NCI-H774 (cell line): Measurements from ENCODE around the gene MGAT3.
"Not testable (repeated sequence)": the region's sequence is repeated elsewhere in the genome, so short reads cannot be mapped to it uniquely, and the experiment has no call there.

ENCODE experiments used
- DNase-seq: peaks from one replicate; lab custom pipeline; 2025; lab: John Stamatoyannopoulos, UW

The MGAT3 gene

DNA sequence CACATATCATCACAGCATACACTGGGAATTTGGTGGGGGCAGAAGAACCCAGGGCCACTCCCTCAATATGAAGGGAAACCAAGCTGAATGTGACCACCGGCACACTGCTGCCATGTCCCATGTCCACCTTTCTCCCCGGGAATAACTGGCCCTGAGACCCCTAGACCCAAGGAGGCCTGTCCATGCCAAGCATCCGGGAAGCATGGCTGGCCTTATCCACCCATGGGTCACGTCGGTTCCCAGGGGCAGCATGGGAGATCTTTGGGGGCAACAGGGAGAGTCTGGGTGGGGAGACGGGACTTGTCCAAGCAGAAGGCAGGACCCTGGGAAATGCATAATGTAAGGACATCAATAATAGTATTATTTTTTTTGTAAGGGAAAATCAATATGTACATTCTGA, 34.9 kb downstream of the MGAT3 start:
- no peak for DNase-seq

DNA sequence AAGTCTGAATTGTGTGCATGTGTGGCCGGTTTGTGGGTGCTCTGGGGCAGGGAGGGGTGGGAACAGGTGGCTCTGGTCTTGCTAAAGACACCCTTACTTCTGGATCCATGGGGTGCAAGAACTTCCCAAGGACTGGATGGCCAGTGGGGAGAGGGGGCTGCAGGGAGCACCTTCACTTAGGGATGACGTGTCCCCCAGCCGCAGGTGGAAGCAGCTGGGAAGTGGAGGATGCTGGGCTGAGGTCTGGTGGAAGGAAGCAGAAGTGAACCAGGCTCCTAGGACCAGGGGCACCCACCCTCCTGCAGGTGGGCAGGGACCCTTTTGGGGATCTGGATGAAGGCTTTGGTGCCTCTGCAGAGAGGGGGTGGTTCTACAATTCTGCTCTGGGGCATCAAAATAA, 35.4 kb downstream of the MGAT3 start:
- DNase-seq = no peak

DNA sequence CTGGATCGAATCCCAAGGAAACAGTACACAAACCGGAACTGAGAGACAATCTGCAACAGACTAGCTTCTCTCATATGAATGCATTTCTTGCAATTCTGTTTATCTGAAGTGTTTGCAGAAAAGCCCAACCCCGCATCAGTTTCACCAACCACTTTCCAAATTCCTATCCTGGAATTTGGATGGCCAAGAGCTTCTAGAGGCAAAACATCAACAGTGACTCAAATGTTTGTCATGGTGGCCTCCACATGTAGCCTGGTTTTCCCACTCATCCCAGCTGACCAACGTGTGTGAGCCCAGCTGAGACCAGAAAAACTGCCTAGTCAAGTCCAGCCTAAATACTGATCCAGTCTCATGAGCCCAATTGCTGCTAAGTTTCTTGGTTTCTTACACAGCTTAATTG, 36.9 kb downstream of the MGAT3 start:
- no peak for DNase-seq

DNA sequence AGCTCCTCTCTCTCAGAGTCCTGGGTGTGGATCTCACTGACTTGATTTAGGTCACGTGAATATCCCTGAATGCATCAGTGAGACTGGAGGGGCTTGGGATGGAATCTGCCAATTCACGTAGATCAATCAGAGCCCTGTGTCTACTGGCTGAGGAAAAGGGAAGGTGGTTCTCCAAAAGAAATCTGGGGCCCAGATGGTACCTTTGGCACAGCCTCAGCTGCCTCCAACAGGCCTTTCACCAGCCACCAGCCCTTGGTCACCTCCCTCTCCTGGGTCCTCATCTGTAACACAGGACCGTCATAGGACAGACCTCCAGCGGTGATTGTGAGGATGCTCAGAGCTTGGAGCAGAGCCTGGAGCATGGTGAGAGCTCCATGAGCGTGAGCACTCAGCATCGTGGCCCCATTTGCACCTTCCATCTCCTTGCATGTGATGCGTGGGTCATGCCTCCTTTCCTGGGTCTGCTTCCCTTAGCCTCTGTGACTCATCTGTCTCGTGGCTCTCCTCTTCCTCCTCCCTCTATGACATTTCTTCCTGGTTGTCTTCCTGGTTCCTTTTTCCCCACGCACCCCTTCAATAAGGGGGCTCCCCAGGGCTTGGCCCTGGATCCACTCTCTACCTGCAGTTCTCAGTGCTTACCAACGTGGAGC, 37.8 kb downstream of the MGAT3 start:
- no peak for DNase-seq

DNA sequence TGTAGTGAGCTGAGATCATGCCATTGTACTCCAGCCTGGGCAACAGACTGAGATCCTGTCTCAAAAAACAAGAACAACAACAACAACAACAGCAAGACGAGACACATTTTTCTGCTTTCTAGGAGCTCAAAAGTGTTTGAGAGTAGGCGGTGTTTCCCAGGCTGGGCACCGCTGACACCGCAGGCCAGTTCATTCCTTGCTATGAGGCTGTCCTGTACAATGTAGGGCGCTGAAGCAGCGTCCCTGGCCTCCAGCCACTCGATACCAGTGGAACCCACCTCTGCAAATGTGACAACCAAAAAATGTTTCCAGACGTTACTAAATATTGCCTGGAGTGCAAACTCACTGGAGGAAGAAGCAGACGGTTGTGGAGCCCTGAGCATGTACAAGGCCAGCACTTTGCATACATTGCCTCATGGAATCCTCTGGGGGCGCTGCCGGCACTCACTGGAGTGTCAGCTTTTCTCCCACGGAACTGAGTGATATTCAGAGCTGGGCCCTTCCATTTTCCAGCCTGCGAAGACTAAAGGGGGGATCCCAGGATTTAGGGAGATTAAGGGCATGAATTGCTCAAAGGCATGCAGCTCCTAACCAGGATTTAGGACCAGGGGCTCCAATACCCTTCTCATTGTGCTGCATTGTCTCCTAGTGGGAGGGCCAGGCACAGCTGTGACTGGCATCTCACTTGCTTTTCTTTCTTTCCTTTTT, 39.5 kb downstream of the MGAT3 start:
- peak; percentile 9 for DNase-seq

DNA sequence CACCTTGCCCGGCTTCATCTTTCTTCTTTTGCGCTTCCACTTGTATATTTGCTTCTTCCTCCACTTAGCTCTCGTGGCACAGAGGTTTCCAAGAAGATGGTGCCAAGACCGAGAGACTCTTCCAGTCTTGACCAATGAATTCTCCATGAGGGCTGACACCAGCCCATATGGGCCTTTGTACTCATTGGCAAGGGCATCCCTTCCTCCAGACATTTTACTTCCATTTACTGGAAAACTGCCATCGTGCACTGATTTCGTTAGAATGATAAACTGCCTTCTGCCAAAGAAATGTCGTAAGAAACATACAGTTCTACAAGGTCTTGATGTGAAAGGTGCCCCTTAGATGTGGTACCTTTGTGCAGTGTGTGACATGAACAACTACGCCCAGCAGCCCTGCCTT, 40.6 kb downstream of the MGAT3 start:
- no peak for DNase-seq

DNA sequence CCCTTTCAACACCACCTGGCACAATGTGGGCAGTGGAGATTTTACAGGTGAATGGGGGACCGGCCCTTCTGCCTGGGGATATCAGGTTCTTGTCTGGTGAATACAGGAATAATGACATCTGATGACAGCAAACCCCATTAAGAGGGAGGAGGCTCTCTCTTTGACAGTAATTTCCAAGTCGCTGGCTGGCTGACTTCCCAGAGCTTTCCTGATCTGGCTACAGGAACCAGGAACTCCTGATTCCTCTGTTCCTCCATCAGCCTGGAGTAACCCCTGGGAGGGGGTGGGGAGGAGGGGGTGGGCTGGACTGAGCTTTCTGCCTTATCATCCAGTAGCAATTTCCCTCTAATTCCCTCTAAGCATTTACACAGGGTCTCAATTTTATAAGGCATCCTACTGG, 41.6 kb downstream of the MGAT3 start:
- no peak for DNase-seq

DNA sequence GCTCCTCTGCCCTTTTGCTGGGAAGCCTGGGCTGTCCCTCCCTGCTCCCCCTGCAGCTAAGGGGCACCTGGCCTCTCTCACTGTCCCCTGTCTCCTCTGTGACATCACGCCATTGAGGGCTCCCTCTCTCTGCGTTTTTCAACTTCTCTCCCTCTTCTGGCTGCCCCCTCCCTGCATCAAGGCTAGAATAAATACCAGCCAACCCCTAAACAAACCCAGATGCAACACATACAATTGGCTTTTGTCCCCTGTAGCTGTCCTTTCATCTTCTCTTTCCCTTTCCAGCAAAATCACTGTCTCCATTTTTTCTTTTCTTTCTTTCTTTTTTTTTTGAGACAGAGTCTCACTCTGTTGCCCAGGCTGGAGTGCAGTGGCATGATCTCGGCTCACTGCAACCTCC, 42.0 kb downstream of the MGAT3 start:
- no peak for DNase-seq

DNA sequence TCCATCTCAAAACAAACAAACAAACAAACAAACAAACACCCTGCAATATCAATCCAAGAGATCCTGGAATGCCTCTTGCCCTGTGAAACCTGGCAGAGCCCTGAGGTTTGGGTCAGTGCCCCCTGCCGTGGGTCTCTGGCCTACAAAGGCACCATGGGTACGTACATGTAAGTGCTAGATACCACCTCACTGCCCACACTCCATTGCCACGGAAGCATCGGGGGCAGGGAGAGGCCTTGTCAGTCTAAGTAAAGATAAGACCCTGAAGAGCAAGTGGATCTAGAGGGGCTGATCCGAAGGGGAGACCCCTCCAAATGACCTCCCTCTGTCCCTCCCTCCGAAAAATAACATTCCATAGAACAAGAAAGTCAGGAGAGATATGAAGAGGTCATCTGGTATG, 43.3 kb downstream of the MGAT3 start:
- no peak for DNase-seq

DNA sequence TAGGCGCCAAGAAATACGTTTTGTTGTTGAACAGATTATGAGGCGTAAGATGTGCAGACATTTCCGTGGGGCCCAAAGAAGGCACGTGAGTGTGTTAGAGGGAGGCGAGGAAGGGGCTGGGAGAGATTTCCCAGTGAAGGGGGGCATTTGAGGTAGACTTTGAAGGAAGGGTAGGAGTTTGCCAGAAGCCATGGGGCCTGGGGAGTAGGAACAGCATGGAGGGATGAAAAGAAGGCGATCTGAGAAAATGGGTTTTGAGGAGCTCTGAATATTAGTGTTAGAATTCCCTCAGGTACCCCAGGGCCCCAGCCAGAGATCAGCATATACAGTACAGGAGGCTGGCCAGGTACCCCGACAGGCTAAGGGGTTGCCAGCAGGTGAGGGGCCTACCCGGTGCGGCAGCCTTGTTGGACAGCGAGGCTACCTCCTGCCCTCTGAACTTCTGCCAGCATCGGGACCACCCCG, 44.9 kb downstream of the MGAT3 start:
- DNase-seq = no peak

DNA sequence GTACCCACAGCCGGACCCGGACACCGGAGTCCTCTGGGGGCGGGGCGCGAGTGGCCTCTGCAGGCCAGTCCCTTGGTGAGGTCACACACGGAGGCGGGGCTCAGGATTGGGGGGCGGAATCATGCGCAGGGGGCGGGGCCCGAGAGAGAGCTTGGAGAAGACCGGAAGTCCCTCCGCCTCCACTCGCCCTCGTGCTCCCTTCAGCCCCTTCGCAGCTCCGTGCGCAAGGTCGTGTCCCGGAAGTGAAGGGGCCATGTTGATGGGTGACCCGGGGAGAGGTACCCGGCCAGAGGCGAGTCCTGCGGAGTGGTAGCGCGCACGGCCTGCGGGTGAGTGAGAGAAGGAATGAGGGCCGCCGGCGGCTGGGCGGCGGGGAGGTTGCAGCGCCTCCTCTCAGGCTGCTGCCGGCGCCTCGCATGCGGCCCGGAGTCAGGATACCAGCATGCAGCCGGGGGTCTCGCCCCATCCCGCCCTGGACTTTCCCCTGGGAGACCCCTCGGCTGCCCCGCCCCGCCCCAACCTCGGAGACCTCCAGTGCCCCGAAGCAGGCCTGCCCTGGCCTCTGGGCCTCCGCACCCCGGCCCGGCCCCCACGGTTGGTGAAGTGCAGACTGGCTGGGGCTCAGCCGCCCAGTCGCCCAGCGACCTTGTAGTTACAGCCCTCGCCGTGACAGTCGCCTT, 45.4 kb downstream of the MGAT3 start, which contains the start of gene MIEF1:
Gene MIEF1, plus strand, starts transcription at position 182 of the 680 bp plus-strand sequence. CDS start 9,005 bp downstream, outside the sequence.
- DNase-seq = peak; percentile 81

DNA sequence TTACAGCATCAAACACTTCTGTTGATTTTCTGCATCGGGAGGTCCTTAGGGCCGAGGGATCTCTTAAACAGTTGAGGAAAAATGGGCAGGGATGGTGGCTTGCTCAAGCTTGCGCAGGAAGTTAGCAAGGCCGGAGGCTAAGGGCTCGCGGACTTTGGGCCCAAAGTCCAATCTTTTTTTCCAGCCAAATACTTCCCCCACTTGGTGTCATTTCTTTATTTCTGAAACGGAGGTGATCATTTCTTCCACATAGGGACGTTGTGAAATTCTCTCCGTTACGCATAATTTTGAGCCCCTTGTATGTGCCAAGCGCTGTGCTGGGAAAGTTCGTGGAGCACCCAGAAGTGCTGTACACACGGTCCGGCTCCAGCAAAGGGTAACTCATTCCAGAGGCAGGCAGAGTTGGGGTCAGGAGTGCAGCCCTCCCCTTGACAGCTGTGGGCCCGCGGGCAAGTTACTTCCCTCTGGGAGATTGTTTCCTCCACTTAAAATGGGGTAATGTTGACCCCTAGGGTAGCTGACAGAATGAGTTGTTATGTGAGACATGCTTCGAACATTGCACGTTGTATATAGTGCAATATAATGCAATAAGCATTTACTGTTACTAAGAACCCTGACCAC, 46.1 kb downstream of the MGAT3 start:
- DNase-seq = no peak

DNA sequence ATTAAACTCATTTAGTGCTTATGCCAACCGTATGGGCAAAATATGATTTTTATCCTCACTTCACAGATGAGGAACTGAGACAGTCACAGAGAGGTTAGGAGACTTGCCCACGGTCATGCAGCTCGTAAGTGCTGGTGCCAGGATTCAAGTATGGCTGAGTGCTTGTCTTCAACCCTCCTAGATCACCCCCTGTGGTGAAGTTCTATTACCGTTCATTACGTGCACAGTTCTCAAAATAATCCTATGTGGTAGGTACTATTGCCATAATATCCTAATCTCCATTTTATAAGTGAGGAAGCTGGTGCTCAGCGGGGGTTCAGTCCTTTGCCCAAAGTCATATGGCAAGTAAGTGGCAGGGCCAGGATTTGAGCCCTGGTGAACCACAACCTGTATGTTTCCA, 46.8 kb downstream of the MGAT3 start:
- no peak for DNase-seq

DNA sequence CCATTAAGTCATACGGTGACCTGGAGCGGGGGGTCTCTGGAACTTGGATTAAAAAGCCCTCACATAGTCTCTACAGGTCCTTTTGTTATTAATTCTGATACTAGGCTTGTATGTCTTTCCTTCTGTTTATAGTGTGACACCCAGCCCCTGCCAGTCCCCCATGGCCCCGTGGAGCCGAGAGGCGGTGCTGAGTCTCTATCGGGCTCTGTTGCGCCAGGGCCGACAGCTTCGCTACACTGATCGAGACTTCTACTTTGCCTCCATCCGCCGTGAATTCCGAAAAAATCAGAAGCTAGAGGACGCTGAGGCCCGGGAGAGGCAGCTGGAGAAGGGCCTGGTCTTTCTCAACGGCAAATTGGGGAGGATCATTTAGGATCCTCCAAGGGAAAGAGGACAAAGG, 47.3 kb downstream of the MGAT3 start:
- no peak for DNase-seq

DNA sequence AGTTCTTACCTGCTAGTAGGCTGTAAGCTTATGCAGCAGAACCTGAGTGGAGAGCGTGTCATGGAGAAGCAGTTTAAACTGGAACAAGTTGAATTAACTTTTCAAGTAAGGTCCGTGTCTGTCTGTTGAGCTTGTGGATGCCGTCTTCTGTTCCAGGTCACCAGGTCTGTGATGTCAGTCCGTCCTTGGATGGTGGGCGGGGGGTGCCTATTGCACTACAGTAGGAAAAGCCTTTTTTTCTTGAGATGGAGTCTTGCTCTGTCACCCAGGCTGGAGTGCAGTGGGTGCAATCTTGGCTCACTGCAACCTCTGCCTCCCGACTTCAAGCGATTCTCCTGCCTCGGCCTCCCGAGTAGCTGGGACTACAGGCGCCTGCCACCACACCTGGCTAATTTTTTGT, 50.2 kb downstream of the MGAT3 start:
- DNase-seq = not testable (repeated sequence)

DNA sequence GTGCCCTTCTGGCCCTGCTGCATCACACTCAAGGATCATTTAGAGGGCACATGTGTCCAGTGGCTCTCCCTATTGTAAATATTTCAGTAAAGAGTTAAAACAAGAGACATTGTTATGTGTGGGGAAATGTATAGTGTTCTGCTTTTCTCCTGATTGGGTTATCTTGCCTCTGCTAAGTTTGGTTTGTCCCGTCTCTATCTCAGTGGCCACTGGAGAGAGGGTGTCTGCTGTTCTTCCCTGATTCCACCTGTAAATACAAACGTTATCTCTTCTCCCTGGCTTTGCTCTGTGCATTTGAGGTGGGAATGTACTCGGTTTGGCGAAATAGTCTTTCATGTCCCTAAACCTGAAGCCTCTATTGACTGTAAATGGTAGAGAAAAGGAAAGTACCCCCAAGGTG, 51.6 kb downstream of the MGAT3 start:
- no peak for DNase-seq

DNA sequence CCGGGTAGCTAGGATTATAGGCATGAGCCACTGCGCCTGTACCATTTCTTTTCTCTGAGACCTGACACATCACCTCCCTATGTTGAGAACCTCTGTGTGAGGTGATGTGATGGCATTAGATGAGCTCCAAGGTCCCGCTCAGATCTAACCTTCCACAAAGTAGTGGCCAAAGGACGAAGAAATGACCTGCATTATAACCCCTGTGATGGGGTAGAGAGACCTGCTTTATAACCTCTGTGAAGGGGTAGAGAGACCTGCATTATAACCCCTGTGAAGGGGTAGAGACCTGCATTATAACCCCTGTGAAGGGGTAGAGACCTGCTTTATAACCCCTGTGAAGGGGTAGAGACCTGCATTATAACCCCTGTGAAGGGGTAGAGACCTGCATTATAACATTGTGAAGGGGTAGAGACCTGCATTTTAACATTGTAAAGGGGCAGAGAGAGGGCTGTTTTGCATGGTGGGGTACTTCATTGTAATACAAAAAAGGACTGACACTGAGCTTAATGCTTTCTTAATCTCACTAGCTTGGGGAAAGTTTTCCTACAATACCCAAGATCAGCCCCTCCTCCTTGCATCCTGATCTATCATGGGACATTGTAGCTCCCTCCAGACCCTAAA, 53.8 kb downstream of the MGAT3 start:
- DNase-seq = no peak

DNA sequence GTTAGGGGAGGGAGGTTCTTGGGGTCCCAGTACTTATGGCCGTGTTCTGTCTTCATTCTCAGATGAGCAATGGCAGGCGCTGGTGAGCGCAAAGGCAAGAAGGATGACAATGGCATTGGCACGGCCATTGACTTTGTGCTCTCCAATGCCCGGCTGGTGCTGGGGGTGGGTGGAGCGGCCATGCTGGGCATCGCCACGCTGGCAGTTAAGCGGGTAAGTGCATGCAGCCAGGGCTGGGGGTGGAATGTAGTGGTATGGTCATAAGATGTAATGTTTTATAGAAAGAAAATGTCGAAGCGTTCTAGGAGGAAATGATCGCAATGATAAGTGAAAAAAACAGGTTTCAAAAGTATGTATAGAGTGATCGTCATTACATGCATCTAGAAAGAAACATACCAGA, 54.4 kb downstream of the MGAT3 start:
- DNase-seq = no peak

DNA sequence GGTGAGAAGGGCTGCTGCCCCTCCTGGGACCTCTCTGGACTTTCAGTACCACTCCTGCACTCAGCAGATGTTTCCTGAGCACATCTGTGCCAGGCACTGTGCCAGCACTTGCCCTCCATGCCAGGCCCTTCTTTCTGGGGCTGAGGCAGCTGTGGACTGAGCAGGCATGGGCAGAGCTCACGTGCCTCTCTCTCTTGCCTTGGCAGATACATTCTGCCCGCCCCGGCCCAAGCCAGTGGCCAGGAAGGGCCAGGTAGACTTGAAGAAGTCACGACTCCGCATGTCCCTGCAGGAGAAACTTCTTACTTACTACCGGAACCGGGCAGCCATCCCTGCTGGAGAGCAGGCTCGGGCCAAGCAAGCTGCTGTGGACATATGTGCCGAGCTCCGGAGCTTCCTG, 55.2 kb downstream of the MGAT3 start:
- no peak for DNase-seq

DNA sequence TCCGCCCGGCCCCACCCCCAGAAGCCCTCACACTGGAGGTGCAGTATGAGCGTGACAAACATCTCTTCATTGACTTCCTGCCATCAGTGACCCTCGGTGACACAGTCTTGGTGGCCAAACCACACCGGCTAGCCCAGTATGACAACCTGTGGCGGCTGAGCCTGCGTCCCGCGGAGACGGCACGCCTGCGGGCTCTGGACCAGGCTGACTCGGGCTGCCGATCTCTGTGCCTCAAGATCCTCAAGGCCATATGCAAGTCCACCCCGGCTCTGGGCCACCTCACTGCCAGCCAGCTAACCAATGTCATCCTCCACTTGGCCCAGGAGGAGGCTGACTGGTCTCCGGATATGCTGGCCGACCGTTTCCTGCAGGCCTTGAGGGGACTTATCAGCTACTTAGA, 57.0 kb downstream of the MGAT3 start:
- DNase-seq = no peak

DNA sequence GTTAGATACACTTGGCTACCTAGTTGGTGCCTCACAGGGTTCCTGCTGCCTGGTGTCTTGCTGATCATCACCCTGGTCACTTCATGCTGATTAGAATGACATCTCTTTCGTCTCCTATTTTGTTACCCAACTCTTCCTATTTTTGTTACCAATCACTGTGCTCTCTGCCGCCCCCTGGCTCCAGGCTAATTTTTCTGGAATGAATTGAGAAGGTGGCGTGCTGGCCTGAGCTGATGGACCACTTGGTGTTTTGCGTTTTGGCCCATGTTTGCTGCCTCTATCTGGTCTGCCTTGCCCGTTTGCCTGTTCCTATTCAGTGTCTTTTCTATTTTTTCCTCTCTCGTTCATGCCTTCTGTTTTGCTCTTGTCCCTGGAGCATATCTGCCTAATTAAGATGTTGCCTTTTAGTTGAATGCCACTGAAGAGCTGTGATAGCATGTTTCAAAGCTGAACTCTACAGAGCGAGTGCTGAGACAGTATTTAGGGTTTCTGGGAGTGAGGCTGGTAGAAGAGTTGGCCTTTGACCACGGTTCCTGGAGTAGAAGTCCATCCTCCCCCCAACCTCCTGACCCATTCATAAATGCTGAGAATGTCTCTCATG, 57.7 kb downstream of the MGAT3 start:
- DNase-seq = no peak
